OCI-M1 (cell line): ENCODE measurements around the gene CNTN5.

Experiments
- DNase-seq: peaks from one replicate; lab custom pipeline; 2025; lab: John Stamatoyannopoulos, UW

Gene CNTN5

DNA sequence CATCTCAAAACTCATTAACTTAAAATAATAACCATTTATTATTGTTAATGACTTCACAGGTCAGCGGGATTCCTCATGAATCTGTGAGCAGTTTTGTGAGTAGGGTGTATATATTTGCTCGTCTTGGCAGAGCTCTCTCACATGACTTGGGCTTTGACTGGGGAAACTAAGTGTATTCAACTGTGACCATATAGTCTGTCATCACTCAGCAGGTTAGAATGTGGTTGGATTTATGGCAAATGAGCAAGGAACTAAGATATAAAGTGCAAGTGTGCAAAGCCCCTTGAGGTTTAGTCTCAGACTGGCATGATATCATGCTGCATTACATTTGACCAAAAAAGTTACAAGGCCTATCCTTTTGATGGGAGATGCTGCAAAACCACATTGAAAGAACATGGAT, 254.8 kb downstream of the CNTN5 start:
- DNase-seq = no peak

- DNase-seq = no peak
Measured at GRCh38 chr11:99277281-99277680, 256.5 kb downstream of the CNTN5 start.

GRCh38 chr11:99279266-99279665, 258.5 kb downstream of the CNTN5 start:
- DNase-seq = no peak

GRCh38 chr11:99281331-99281730, 260.6 kb downstream of the CNTN5 start:
- DNase-seq = no peak

DNA sequence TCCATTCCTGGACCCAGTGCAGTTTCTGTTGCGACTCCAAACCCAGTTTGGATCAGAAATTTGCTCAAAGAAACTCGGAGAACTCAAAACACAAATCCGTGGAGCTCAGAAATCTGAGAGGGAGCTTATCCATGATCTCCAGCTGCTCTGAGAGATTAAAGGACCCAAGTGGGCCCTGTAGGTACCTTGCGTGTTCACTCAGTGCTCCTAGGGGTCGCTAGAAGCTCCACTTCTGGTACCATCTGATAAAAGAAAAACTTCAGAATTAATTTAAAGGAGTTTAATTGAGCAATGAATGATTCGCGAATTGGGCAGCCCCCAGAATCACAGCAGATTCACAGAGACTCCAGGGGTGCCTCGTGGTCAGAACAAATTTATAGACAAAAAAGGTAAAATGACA, 277.2 kb downstream of the CNTN5 start:
- DNase-seq = peak; percentile 8

GRCh38 chr11:99307510-99308088, 286.9 kb downstream of the CNTN5 start:
- DNase-seq = no peak

DNA sequence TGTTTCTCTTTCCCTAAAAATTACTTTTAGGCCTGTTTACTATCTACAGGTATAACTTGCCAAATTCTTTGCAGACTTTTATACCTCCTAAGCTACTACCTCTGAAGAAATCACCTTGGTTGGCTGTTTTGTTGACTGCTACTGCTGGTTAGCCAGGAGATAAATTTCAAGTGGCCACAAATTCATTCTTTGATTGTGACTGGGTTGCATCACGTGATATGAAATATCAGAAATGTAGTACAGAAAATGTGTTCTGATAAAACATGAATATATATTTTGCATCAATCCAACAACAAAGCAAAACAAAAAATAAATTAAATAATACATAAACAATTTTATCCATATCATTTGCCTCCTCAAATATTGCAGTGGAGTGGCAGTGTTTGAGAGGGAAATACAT, 291.1 kb downstream of the CNTN5 start:
- no peak for DNase-seq

- no peak for DNase-seq
Measured at GRCh38 chr11:99316776-99317520, 296.2 kb downstream of the CNTN5 start.

GRCh38 chr11:99320769-99321290, 300.1 kb downstream of the CNTN5 start:
- DNase-seq = no peak

- no peak for DNase-seq
Measured at GRCh38 chr11:99325847-99326246, 305.1 kb downstream of the CNTN5 start.

DNA sequence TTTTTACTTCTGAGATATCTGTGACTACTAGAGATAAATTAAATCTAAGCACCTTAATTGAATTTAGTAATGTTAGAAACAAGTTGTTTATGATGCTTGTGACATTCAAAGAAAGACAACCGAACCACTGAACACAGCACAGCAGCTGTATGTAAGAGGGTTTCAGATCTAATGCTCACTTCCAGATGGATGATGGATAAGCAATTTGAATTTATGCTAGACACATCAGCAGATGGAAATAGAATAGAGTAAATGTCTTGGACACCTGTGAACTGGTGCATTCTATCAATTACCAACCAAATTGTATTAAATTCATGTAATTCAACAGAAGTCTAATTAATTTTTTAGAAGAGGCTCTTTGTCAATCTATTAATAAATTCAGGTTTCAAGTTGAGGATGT, 306.3 kb downstream of the CNTN5 start:
- no peak for DNase-seq

DNA sequence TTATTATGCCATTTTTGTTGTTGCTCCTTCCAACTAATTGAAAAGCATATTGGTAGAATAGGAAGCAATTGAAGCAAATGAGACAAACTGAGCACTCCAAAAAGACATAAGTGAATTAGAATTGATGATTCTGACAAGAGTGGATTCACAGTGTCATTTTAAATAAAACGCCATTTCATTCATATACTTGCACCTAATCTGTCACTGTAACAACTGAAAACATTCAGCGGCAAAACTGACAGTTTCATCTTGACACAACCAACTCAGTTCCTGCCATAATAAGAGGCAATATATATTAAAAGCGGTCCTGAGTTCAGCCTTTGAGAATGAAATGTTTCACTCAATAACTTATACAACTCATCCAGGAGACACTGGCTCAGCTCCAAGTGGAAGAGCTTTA, 306.8 kb downstream of the CNTN5 start:
- DNase-seq = no peak

DNA sequence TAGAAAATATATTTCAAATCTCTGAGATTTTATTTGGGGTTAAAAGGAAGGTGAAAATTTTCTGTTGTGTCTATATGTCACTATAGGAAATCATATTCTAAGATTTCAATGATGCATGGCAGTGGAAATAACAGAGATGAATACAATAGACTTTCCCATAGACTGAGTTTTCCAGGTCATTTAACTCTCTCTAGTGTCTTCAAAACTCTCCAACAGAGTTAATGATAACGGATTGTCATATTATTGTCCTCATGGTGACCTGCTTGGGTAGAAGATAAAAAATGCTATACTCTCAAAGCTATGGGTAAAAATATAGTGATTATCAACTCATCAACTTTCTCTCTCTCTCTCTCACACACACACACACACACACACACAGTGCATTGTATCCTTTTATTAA, 312.9 kb downstream of the CNTN5 start:
- no peak for DNase-seq

GRCh38 chr11:99343117-99343516, 322.4 kb downstream of the CNTN5 start:
- no peak for DNase-seq

DNA sequence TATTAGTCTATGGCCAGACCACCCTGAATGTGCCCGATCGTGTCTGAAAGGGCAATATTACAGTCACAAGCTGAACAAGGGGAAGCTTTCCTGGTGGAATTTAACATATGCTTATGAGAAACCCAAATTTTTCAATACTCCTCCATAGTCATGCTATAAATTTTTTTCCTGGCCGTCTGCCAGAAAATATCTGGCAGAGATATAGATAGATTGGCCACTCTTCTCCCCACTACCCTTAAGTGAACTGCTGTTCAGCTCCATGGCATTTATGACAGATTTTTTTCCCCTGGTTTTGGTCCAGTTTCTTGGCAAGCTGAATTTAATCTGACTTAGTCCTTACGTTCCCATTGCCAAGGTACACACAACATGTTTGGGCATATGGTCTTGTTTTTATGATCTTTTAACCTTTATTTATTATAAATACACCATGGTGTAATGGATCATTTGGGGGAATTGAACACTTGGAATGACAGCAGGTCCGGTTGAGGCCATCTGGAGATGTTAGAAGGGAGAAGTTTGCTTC, 328.5 kb downstream of the CNTN5 start:
- DNase-seq = no peak

- no peak for DNase-seq
Measured at GRCh38 chr11:99351624-99352023, 330.9 kb downstream of the CNTN5 start.

GRCh38 chr11:99352642-99353041, 331.9 kb downstream of the CNTN5 start:
- DNase-seq = no peak

- no peak for DNase-seq
Measured at GRCh38 chr11:99366546-99366945, 345.8 kb downstream of the CNTN5 start.

DNA sequence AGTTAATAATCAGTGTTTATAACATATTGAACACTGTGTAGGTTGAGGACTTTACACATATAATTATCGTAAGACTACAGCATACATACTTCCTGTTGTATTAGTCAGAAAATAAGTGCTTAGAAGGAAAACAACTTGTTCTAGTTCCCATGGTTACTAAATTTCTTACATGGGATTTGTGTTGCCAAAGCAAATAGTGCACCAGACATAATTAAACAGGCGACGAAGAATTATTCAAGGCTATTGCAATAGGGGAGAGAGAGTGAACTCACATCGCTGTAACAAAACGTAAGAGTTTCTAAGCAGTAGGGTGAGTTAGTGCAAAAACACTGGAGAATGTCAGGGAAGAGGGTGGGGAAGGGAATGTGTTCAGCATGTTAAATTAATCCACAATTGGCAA, 347.8 kb downstream of the CNTN5 start:
- DNase-seq = no peak

DNA sequence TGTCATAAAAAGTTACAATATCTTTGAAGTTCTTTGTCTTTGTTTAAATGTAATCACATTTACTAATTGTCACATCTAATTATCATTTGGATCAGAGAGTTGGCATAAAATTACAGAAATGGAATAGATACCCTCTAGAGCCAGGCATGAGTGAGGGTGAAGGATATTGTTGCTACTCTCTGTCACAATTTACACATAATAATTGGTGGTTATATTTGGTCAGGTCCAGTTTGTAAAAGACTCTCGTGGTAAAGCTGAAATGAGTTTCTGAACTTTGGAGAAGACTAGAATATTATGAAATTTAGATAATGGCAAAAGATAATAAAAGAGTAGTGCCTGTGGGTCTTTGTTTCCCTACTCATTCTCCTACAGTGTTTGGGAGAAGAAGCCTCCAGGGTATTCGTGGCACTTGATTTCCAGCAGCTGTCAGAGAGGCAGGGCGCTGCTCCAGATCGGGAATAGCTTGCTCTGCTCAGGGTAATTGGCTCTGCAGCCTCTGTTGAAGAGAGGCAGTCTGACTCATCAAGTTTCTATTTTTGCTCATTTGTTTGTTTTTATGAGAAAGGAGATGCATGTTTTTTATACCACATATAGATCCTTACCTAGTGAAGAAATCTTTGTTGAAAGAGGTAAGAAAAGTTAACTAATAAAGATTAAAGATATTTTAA, 349.9 kb downstream of the CNTN5 start:
- peak; percentile 39 for DNase-seq

GRCh38 chr11:99371257-99371656, 350.5 kb downstream of the CNTN5 start:
- DNase-seq = no peak

DNA sequence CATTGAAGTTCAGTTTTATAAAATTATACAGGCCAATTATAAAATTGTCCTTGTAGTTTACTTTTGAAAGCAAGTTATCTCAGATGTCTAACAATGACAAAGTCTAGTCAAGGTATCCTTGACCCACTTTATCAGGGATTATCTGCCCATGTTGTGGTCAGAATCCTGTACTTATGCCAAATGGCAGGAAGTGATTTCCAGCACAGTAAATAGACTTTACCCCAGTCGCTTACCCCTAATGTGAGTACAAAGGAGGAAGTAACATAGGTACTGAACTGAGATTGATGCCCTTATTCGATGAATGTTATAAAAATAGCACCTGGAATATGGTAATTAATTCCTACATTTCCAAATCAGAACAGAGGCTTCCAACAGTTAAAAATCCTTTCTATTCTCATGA, 355.7 kb downstream of the CNTN5 start:
- DNase-seq = no peak

- no peak for DNase-seq
Measured at GRCh38 chr11:99383648-99384245, 363.0 kb downstream of the CNTN5 start.
